ENCODE results near the gene MMRN2.

Gene MMRN2

GRCh38 chr10:86956195-86956847 is 1.1 kb downstream of the MMRN2 start:
- peak overlapping the region; percentile 29 to 67 for H3K18ac ChIP-seq (ENCODE audit: low read depth in 1 of 2, low read length in 2 of 2)
- no peaks in the 10 kb centered on the region for H3K79me1 ChIP-seq (replicated peaks; ENCODE audit: low read length, poor library complexity, severe bottlenecking)
- no peak overlapping the region for H3K9ac ChIP-seq (ENCODE audit: low read length)
- H3K9me3 ChIP-seq (ENCODE audit: control insufficient read depth, low read length): no peaks in the 10 kb centered on the region
- H2AK5ac ChIP-seq (ENCODE audit: low read length, severe bottlenecking): no peak overlapping the region
- H3K23ac ChIP-seq (ENCODE audit: low read length in 2 of 2): no peak overlapping the region
- H3K36me3 ChIP-seq (ENCODE audit: control insufficient read depth in 1 of 2, insufficient read depth in 2 of 2, low read depth in 1 of 2, low read length in 2 of 2): no peaks in the 10 kb centered on the region
- H3K4me2 ChIP-seq (ENCODE audit: low read length, poor library complexity, severe bottlenecking): no peak overlapping the region
- H2AFZ ChIP-seq (ENCODE audit: low read depth, low read length): no peak overlapping the region
- H4K8ac ChIP-seq (ENCODE audit: low read length): peak overlapping the region; percentile 45
- peak overlapping the region; percentile 76 for H4K91ac ChIP-seq (ENCODE audit: low read length)
- no peak overlapping the region for H3K4me3 ChIP-seq (ENCODE audit: insufficient read depth in 1 of 2, low read depth in 1 of 2, low read length in 2 of 2)
- H2BK5ac ChIP-seq (ENCODE audit: low read depth, low read length, poor library complexity, severe bottlenecking): no peak overlapping the region
- H3K27ac ChIP-seq (ENCODE audit: low read length, poor library complexity, severe bottlenecking): no peak overlapping the region
- peaks cover 26% of the 10 kb centered on the region for H3K4me1 ChIP-seq (ENCODE audit: control insufficient read depth, insufficient read depth, low read depth, low read length)
- H3K14ac ChIP-seq (ENCODE audit: low read length in 2 of 2): peak overlapping the region in 1 of 2 experiments; percentile 41
- H2BK120ac ChIP-seq (ENCODE audit: low read depth, low read length): no peak overlapping the region
- peak overlapping the region; percentile 25 to 45 for H3K4ac ChIP-seq (ENCODE audit: low read depth in 1 of 2, low read length in 2 of 2)
- peak overlapping the region; percentile 73 to 99 for H2BK12ac ChIP-seq (ENCODE audit: low read length in 2 of 2)
- H3K27me3 ChIP-seq (ENCODE audit: control insufficient read depth in 1 of 2, insufficient read depth in 1 of 2, low read length in 2 of 2): no peaks in the 10 kb centered on the region
- DNase-seq: no peak
- peak overlapping the region; percentile 57 for H2BK15ac ChIP-seq (ENCODE audit: low read depth, poor library complexity, severe bottlenecking)
- whole genome bisulfite sequencing: 84% methylated on average over 4 of the region's 7 CpGs

- Histone ChIP-seq H2BK5ac (ENCODE audit: low read depth, low read length, poor library complexity, severe bottlenecking) (no peak overlapping the region), H3K4me1 (ENCODE audit: control insufficient read depth, insufficient read depth, low read depth, low read length) (peaks cover 26% of the 10 kb centered on the region), H3K27me3 (ENCODE audit: control insufficient read depth in 1 of 2, insufficient read depth in 1 of 2, low read length in 2 of 2) (no peaks in the 10 kb centered on the region), H2BK12ac (ENCODE audit: low read length in 2 of 2) (peak overlapping the region; percentile 73 to 93), H3K79me1 (replicated peaks; ENCODE audit: low read length, poor library complexity, severe bottlenecking) (no peaks in the 10 kb centered on the region), H3K4me3 (ENCODE audit: insufficient read depth in 1 of 2, low read depth in 1 of 2, low read length in 2 of 2) (no peak overlapping the region), H2AK5ac (ENCODE audit: low read length, severe bottlenecking) (no peak overlapping the region), H3K4ac (ENCODE audit: low read depth in 1 of 2, low read length in 2 of 2) (peak overlapping the region; percentile 54 to 97), H3K4me2 (ENCODE audit: low read length, poor library complexity, severe bottlenecking) (no peak overlapping the region), H4K8ac (ENCODE audit: low read length) (peak overlapping the region; percentile 93), H2BK120ac (ENCODE audit: low read depth, low read length) (no peak overlapping the region), H4K91ac (ENCODE audit: low read length) (peak overlapping the region; percentile 98), H3K23ac (ENCODE audit: low read length in 2 of 2) (peak overlapping the region in 1 of 2 experiments; percentile 75), H3K36me3 (ENCODE audit: control insufficient read depth in 1 of 2, insufficient read depth in 2 of 2, low read depth in 1 of 2, low read length in 2 of 2) (no peaks in the 10 kb centered on the region), H3K14ac (ENCODE audit: low read length in 2 of 2) (peak overlapping the region in 1 of 2 experiments; percentile 85), H3K18ac (ENCODE audit: low read depth in 1 of 2, low read length in 2 of 2) (peak overlapping the region; percentile 49 to 96), H2BK15ac (ENCODE audit: low read depth, poor library complexity, severe bottlenecking) (peak overlapping the region; percentile 97), H3K9me3 (ENCODE audit: control insufficient read depth, low read length) (no peaks in the 10 kb centered on the region), H2AFZ (ENCODE audit: low read depth, low read length) (no peak overlapping the region), H3K27ac (ENCODE audit: low read length, poor library complexity, severe bottlenecking) (no peak overlapping the region), H3K9ac (ENCODE audit: low read length) (peak overlapping the region; percentile 68)
- no peak for DNase-seq
- WGBS: 55% methylated on average over 15 of the region's 16 CpGs
Measured at GRCh38 chr10:86955501-86956194, 1.8 kb downstream of the MMRN2 start.

DNA sequence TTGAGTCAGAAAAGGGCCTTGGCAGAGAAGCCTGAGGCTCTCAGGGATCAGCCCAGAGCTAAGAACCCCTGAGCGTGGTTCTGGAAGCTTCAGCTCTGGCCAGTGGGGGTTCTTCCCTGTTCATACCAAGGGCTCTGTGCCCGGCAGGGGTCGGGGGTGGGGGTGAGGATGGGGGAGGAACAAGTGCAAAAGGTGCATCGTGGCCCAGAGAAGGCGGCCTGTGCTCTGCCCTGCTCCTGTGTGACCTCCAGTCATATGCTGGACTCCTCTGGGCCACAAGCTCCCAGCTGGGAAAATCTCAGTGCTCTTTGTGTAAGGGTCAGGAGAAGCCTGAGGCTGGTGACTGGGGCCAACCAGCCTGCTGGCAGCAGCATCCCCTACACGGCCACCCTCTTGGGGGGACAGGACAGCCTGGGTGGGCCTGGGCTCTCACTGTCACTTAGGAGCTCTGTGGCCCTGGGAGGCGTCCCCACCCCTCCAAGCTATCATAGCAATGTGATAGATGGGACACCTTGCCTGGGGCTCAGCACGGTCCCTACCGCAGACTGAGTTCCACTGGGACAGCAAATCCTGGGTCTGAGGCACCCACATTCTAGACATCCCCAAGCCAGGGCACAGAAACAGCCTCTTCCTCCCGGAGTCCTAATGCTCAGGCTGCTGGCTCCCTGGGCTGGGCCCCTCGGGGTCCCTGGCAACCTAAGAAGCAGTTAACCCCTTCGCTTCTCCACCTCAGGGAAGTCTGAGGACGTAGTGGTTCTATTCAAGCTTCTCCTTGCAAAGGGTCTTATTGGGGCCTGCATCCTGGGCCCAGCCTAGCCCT is 2.5 kb downstream of the MMRN2 start:
- H2BK120ac ChIP-seq (ENCODE audit: low read depth, low read length): peak overlapping the region; percentile 91
- H3K9ac ChIP-seq (ENCODE audit: low read length): peak overlapping the region; percentile 68
- peaks cover 25% of the 10 kb centered on the region for H3K4me1 ChIP-seq (ENCODE audit: control insufficient read depth, insufficient read depth, low read depth, low read length)
- peak overlapping the region in 1 of 2 experiments; percentile 76 for H3K23ac ChIP-seq (ENCODE audit: low read length in 2 of 2)
- peak overlapping the region; percentile 54 to 97 for H3K4ac ChIP-seq (ENCODE audit: low read depth in 1 of 2, low read length in 2 of 2)
- H3K14ac ChIP-seq (ENCODE audit: low read length in 2 of 2): peak overlapping the region in 1 of 2 experiments; percentile 85
- H3K9me3 ChIP-seq (ENCODE audit: control insufficient read depth, low read length): no peaks in the 10 kb centered on the region
- no peak overlapping the region for H3K4me3 ChIP-seq (ENCODE audit: insufficient read depth in 1 of 2, low read depth in 1 of 2, low read length in 2 of 2)
- no peak overlapping the region for H2AK5ac ChIP-seq (ENCODE audit: low read length, severe bottlenecking)
- no peak for DNase-seq
- H2AFZ ChIP-seq (ENCODE audit: low read depth, low read length): no peak overlapping the region
- H3K4me2 ChIP-seq (ENCODE audit: low read length, poor library complexity, severe bottlenecking): no peak overlapping the region
- peak overlapping the region; percentile 90 for H2BK15ac ChIP-seq (ENCODE audit: low read depth, poor library complexity, severe bottlenecking)
- H3K18ac ChIP-seq (ENCODE audit: low read depth in 1 of 2, low read length in 2 of 2): peak overlapping the region; percentile 40 to 96
- H2BK5ac ChIP-seq (ENCODE audit: low read depth, low read length, poor library complexity, severe bottlenecking): no peak overlapping the region
- peak overlapping the region; percentile 98 for H4K91ac ChIP-seq (ENCODE audit: low read length)
- no peaks in the 10 kb centered on the region for H3K27me3 ChIP-seq (ENCODE audit: control insufficient read depth in 1 of 2, insufficient read depth in 1 of 2, low read length in 2 of 2)
- WGBS: 41% methylated on average over 13 of the region's 13 CpGs
- H3K36me3 ChIP-seq (ENCODE audit: control insufficient read depth in 1 of 2, insufficient read depth in 2 of 2, low read depth in 1 of 2, low read length in 2 of 2): no peaks in the 10 kb centered on the region
- H2BK12ac ChIP-seq (ENCODE audit: low read length in 2 of 2): peak overlapping the region; percentile 22 to 93
- peak overlapping the region; percentile 93 for H4K8ac ChIP-seq (ENCODE audit: low read length)
- no peak overlapping the region for H3K27ac ChIP-seq (ENCODE audit: low read length, poor library complexity, severe bottlenecking)
- no peaks in the 10 kb centered on the region for H3K79me1 ChIP-seq (replicated peaks; ENCODE audit: low read length, poor library complexity, severe bottlenecking)

Data from mesenchymal stem cell (in vitro differentiated cells and primary cell).